Epithelial cell of proximal tubule (primary cell): ENCODE data around the gene RIOK2. TPM values are rescaled to one million over a fixed set of nuclear protein-coding genes. Genes with fewer than 3 reads are reported as not detected.

ENCODE experiments used
- DNase-seq: peaks from one replicate; pipeline ENCODE4 v3.0.0-alpha.2; 2011; ENCODE audit warnings: low read depth
- H3K4me3 ChIP-seq: 2 replicates; pipeline ENCODE4 v1.5.1; 2011; ENCODE audit warnings: low read depth, mild to moderate bottlenecking, low read length
- total RNA-seq: library from RNA; depleted of rRNA; stranded (reverse); fragments of >200 nt; gene quantifications from 2 replicates; pipeline ENCODE4 v1.2.3, GENCODE V29; 2015
- TF ChIP-seq, protein P1 (sequence below): conservative IDR thresholded peaks from 2 replicates; pipeline ENCODE4 v1.5.1; 2012; ENCODE audit warnings: low read depth, mild to moderate bottlenecking, low read length

The RIOK2 gene
- total RNA-seq, 1 donor from 2014 or later, result 48.8 TPM

DNA sequence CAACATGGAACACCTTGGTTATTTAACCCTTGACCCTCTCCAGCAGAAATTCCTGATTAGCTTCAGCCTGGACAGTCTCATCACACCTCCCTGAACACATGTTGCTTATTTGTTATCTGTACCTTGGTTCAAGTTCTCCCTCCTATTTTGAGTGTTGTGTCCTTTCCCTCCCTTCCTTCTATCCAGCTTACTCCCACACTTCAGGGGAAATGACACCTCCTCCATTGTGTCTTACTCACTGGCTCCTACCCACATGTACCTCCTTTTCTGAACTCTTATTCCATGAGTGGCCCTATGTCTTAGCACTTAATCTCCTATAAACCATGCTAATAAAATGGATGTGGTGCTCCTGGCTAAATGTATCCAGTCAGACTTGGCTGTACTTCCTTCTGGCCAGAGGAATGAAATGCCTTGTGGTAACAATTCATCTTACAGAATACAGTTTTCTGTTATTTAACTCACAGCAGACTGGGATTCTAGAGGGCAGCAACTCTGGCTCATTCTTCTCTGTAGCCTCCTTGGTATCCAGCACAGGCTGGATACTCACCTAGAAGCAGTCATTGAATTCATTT lies 51.8 kb downstream of the RIOK2 start:
- no peak for DNase-seq
- no peak overlapping the region for H3K4me3 ChIP-seq
- TF ChIP-seq, protein P1, sequence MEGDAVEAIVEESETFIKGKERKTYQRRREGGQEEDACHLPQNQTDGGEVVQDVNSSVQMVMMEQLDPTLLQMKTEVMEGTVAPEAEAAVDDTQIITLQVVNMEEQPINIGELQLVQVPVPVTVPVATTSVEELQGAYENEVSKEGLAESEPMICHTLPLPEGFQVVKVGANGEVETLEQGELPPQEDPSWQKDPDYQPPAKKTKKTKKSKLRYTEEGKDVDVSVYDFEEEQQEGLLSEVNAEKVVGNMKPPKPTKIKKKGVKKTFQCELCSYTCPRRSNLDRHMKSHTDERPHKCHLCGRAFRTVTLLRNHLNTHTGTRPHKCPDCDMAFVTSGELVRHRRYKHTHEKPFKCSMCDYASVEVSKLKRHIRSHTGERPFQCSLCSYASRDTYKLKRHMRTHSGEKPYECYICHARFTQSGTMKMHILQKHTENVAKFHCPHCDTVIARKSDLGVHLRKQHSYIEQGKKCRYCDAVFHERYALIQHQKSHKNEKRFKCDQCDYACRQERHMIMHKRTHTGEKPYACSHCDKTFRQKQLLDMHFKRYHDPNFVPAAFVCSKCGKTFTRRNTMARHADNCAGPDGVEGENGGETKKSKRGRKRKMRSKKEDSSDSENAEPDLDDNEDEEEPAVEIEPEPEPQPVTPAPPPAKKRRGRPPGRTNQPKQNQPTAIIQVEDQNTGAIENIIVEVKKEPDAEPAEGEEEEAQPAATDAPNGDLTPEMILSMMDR, result no peak

DNA sequence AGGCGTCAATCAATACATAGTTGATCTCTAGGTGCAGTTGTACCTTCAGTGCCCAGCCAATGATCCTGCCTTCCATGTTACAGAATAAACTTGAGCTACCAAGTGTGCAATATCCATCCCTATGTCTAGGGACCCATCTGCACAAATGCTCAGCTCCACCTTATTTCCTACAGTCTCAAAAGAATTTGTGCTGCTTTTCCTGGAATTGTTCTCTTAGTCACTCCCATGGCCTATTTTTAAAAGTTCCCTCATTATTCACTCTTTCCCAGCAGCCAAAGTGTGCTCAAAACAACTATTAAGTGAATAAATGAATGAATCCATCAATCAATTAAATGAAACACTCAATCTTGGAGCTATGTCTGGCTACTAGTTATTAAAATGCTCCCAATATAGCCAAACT lies 55.3 kb downstream of the RIOK2 start:
- TF ChIP-seq, protein P1, result no peak
- no peak for DNase-seq
- H3K4me3 ChIP-seq, result no peak overlapping the region

DNA sequence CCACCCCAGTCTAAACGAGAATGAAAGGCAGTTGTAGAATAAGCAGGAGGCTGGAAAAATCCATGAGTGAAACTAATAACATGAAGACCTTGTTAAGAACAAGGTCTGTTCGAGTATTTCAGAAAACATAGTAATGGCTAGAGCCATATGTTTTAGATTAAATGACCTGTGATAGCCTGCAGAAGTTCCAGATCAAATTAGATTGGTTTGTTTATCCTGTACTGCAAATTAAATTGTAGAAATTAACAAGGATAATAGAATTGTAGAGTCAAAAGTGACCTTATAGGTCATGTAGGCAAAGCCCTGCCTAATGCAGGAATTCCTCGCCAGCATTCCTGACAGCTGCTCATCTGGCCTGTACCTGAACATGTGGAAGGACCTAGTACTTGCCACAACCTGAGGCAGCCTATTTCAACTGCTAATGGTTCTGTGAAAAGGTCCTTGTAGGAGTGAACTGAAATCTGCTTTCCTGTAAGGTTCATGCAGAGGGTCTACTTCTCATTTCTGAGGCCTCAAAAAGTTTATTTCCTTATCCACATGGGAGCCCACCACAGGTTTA lies 57.8 kb downstream of the RIOK2 start:
- no peak overlapping the region for H3K4me3 ChIP-seq
- TF ChIP-seq, protein P1, result no peak
- no peak for DNase-seq

DNA sequence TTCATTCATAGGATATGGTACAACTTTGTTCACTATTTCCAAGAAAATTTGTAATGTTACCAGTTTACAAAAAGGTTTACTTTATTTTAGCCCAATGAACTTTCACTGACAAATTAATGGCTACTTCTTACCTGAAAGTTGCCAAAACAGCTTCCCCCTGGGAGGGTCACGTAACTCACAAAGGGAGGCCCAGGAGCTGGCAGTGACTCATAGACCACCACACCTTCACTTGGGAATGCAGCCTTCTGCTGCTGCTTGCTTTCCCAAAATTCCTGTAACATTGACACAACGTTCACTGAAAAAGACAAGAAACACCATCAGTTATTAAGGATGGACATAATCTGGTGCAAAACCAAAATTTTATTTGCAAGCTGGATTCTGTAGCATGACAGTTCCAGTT lies 58.7 kb downstream of the RIOK2 start:
- no peak for DNase-seq
- TF ChIP-seq, protein P1, result no peak
- H3K4me3 ChIP-seq, result no peak overlapping the region

DNA sequence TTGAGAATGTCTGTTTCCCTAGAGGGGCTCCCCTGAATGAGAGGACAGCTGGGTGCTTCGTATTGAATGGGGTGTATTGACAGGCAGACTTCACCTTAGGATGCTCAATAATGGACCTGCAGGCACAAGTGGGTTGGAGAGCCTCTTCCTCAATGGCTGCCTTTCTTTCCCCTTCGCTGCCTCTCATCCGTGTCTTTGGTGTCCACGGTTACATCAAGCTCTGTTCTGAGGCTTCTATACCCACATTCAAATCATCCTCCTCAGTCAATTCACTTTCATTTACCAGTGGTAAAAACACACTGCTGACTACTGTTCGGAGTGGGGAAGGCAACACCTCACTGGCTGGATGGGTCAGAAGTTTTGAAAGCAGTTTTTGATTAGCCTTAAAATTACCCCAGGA lies 61.2 kb downstream of the RIOK2 start:
- TF ChIP-seq, protein P1, result no peak
- no peak for DNase-seq
- H3K4me3 ChIP-seq, result no peak overlapping the region

DNA sequence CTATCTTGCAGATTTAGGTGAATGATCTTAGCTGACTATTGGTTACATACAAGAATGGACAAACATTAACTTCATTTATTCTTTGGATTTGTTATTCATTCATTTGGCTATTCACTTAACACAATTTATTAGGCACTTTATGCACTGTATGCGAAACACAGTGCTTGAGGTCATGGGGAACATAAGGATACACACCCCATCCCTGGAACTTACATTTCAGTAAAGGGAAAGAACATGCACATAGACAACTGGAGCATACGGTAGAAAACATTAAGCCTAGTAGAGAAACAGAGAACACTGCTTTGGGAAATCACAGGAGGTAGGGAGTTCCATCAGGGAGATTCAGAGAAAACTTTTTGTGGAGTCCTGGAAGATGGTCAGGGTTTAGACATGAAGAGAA lies 62.9 kb downstream of the RIOK2 start:
- DNase-seq, result no peak
- no peak overlapping the region for H3K4me3 ChIP-seq
- TF ChIP-seq, protein P1, result no peak

DNA sequence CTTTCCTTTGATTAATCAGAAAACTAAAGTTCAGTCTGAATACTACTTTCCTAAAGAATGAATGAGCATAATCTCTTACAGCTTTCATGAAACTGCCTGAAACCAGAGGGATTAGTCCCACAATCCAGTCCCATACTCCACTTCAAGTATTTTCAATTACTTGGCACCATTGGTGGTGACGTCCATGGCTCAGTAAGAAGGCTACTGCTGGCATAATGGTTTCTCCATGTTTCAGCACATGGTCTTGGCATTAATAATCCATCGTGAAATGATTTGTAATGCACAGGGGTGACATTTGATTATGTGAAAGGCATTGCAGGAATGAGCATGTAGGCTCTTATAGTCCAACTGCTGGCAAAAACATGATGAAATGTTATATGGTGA lies 64.0 kb downstream of the RIOK2 start:
- TF ChIP-seq, protein P1, result no peak
- H3K4me3 ChIP-seq, result no peak overlapping the region
- DNase-seq, result no peak
